Measurements from ENCODE around the gene PYGM. TPM values are rescaled to one million over a fixed set of nuclear protein-coding genes. Genes with fewer than 3 reads are reported as not detected.

The PYGM gene
- total RNA-seq, 1 donor from 2014 or later, result 2.0 TPM

DNA sequence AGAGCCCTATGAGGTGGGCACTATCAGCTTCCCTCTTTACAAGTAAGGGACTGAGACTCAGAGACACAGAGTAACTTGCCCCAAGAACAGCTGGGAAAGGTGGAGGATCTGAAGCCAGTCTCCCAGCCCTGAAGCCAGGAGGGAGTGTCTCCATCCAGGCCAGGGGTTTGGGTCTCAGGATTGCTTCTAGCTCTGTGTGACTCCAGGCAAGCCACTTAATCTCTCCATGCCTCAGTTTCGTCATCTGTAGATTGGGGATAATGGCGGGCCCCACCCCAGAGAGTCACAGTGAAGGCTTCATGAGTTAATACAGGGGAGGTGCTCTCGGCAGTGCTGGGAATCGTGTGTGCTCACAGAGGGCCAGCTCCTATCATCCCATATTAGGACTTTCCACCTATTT lies 32.7 kb upstream of the PYGM start:
- Histone ChIP-seq H3K9me3 (no peaks in the 10 kb centered on the region), H3K27ac (no peak overlapping the region), H3K36me3 (peaks cover 33% of the 10 kb centered on the region), H3K27me3 (no peaks in the 10 kb centered on the region), H3K4me1 (peaks cover 13% of the 10 kb centered on the region), H3K4me3 (no peak overlapping the region)
- intact Hi-C loops (cut with DNase I), result no loop called here
- TF ChIP-seq, protein P1, sequence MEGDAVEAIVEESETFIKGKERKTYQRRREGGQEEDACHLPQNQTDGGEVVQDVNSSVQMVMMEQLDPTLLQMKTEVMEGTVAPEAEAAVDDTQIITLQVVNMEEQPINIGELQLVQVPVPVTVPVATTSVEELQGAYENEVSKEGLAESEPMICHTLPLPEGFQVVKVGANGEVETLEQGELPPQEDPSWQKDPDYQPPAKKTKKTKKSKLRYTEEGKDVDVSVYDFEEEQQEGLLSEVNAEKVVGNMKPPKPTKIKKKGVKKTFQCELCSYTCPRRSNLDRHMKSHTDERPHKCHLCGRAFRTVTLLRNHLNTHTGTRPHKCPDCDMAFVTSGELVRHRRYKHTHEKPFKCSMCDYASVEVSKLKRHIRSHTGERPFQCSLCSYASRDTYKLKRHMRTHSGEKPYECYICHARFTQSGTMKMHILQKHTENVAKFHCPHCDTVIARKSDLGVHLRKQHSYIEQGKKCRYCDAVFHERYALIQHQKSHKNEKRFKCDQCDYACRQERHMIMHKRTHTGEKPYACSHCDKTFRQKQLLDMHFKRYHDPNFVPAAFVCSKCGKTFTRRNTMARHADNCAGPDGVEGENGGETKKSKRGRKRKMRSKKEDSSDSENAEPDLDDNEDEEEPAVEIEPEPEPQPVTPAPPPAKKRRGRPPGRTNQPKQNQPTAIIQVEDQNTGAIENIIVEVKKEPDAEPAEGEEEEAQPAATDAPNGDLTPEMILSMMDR (IDR thresholded peaks at IDR 0.05), result no peak
- DNase-seq, result peak; percentile 19
- no peak for ATAC-seq

DNA sequence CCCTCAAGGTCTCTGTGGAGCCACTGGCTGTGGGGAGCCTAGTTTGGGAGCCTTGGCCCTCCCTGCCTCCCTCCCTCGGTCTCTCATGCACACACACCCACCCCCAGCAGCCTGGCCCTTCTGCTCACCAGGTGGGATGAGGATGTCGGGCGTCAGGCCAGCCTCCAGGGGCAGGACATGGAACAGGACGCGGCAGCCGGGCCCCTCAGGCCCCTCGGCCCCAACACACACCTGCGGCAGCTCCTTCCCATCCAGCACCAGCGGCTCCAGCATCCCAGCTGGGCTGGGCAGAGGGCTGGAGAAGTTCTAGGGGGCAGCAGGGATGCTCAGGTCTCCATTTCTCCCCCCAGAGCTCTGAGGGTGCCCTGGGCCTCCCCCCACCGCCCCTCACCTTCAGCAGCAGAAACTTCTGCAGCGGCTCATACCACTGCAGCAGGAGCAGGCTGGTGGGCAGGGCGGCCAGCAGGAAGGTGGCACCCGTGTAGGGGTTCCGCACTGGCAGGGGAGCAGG lies 32.1 kb upstream of the PYGM start:
- no peaks in the 10 kb centered on the region for H3K27me3 ChIP-seq
- H3K9me3 ChIP-seq, result no peaks in the 10 kb centered on the region
- H3K4me3 ChIP-seq, result no peak overlapping the region
- peaks cover 14% of the 10 kb centered on the region for H3K4me1 ChIP-seq
- intact Hi-C loops (cut with DNase I), result no loop called here
- H3K36me3 ChIP-seq, result peaks cover 28% of the 10 kb centered on the region
- no peak overlapping the region for H3K27ac ChIP-seq
- DNase-seq (peak; percentile 62), ATAC-seq (no peak)
- TF ChIP-seq, protein P1 (IDR thresholded peaks at IDR 0.05), result no peak

DNA sequence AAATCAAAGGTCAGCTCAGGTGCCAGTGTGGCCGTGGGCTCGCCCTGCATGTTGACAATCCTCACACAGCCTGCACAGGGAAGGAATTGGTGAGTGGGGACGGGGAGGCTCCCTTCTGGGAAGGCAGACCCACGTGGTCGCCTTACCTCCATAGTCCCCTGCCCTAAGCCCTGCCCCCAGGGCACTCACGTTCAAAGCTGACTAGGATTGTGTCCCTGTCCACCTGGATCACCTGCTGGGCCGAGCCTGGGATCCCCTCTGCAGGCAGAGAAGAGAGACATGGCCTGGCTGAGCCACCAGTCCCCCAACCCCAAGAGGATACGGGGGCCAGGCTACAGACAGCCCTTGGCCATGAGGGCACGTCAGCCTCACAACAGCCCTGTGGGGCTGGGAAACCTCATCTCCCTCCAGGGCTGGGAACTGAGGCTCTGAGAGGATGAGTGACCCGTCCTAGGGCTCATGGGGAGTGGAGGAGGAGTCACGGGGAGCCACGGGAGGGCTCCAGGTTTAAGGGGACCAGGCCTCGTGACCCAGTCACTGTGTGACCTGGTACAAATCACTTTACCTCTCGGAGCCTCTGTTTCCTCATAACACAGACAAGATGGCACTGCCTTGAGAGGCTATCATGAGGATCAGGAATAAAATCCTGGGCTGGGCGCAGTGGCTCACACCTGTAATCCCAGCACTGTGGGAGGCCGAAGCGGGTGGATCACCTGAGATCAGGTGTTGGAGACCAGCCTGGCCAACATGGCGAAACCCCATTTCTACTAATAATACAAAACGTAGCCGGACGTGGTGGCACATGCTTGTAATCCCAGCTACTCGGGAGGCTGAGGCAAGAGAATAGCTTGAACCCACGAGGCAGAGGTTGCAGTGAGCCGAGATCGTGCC lies 30.7 kb upstream of the PYGM start:
- peak; percentile 56 for DNase-seq
- TF ChIP-seq, protein P1 (IDR thresholded peaks at IDR 0.05), result no peak
- intact Hi-C loops (cut with DNase I), result no loop called here

DNA sequence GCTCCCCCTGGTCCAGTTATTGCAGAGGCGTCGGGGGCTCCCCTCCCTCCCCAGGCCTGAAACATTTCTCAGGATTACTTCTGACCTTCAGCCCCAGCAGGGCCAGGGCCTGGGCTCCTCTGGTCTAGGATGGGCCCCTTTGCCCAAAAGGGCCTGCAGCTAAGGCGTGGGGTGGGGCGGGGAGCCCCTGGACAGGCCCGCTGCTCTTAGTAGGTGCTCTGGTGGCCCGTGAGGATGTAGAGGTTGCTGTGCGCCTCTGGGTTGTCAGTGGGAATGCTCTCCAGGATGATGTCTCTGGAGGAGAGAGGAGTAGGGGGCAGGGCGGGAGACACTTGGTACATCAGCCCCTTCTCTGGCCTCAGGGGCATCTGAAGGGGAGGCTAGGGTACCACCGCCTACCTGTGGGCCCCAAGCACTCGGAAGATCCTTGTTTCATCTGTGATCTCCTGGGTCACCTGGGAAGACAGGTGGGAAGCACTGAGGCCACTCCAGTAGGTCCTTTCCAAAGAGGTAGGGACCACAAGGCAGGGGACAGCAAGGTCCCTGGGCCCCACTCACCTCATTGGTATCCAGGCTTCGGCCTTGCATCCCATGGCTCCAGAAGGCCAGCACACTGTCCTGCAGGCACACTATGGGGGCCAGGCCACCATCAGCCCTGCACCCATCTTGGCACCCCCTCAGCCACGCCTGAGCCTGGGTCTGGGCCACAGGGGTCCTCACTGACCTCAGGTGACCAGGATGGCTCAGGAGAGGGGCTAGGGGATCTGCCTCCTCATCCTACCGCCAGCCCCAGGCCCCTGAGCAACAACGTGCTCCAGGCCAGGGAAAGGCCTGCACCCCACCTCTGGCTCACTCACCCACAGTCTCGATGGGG lies 29.8 kb upstream of the PYGM start:
- H3K36me3 ChIP-seq, result peaks cover 25% of the 10 kb centered on the region
- peak; percentile 46 for DNase-seq
- intact Hi-C loops (cut with DNase I), result no loop called here
- no peaks in the 10 kb centered on the region for H3K9me3 ChIP-seq
- peaks cover 14% of the 10 kb centered on the region for H3K4me1 ChIP-seq
- ATAC-seq, result no peak
- no peak overlapping the region for H3K27ac ChIP-seq
- H3K27me3 ChIP-seq, result no peaks in the 10 kb centered on the region
- no peak overlapping the region for H3K4me3 ChIP-seq
- TF ChIP-seq, protein P1 (IDR thresholded peaks at IDR 0.05), result no peak

More for the DNA sequence above, 30.7 kb upstream of the PYGM start:
- no peaks in the 10 kb centered on the region for H3K27me3 ChIP-seq
- no peak overlapping the region for H3K4me3 ChIP-seq
- H3K36me3 ChIP-seq, result peaks cover 25% of the 10 kb centered on the region
- H3K27ac ChIP-seq, result no peak overlapping the region
- H3K4me1 ChIP-seq, result peaks cover 14% of the 10 kb centered on the region
- ATAC-seq, result no peak
- H3K9me3 ChIP-seq, result no peaks in the 10 kb centered on the region

DNA sequence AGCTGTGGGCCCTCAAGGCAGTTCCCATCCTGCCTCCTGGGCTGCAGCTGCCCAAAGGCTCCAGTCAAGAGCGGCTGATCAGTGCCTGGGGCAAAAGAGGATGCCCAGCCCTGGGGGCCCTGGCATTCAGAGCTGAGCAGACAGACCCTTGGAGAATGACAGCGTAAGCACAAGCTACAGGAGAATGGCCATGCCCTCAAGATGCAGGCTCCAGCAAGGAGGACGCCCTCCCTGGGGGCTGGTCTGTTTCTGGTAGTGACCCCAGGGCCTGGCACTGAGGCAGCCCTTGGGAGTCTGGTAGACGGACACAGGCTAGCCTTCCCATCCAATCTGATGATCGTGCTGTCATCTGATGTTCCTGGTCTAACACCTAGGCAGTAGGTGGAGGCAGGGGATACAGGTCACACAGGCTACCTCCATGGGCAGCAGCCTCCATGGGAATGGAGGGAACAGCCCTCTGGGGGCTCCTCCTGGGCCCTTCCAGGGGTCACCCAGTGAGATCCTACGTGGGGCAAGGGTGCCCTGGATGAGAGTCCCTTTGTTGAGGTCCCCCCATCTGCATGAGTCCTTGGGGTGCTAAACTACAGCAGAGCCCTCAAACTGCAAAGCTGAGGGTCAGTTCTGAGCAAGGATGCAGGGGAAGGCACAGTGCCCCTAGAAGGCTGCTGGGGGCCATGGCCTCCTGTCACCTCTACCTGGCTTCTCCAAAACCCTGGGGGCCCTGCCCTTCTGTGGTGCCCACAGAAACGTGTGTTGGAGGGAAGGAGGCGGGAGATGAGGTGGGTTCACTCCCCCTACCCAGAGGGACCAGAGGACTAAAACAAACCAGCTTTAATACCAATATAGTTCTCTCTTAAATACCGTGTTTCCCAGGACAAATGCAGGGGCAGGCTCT lies 28.8 kb upstream of the PYGM start:
- ATAC-seq, result no peak
- Histone ChIP-seq H3K9me3 (no peaks in the 10 kb centered on the region), H3K4me1 (peaks cover 10% of the 10 kb centered on the region), H3K36me3 (peaks cover 25% of the 10 kb centered on the region), H3K27me3 (no peaks in the 10 kb centered on the region), H3K27ac (no peak overlapping the region), H3K4me3 (no peak overlapping the region)
- intact Hi-C loops (cut with DNase I), result no loop called here
- TF ChIP-seq, protein P1 (IDR thresholded peaks at IDR 0.05), result no peak
- peak; percentile 49 for DNase-seq

All from upper lobe of right lung (tissue), 1 donor.